HepG2 (cell line): ENCODE data around the gene RAMP3. TPM values are rescaled to one million over a fixed set of nuclear protein-coding genes. Genes with fewer than 3 reads are reported as not detected.

ENCODE experiments used
- CBFB ChIP-seq: sonication (generic); formaldehyde crosslinking; IDR thresholded peaks from 2 replicates; pipeline ENCODE4 v1.4.0; 2020; ENCODE audit warnings: missing genetic modification reagents
- HNF1A ChIP-seq, 2 experiments: sonication (generic) in 1 of 2; formaldehyde crosslinking in 1 of 2; IDR thresholded peaks; 2 replicates each; pipeline versions ENCODE4 v1.4.0 to v1.6.1; 2016 to 2020; ENCODE audit warnings: borderline replicate concordance in 1 of 2, low read depth in 1 of 2, mild to moderate bottlenecking in 1 of 2, missing genetic modification reagents in 1 of 2
- KMT2B ChIP-seq: IDR thresholded peaks from 2 replicates; pipeline ENCODE4 v1.6.1; 2016; ENCODE audit warnings: missing genetic modification reagents, missing compliant biosample characterization
- MEIS2 ChIP-seq: sonication (generic); formaldehyde crosslinking; IDR thresholded peaks from 2 replicates; pipeline ENCODE4 v1.9.0; 2021; ENCODE audit warnings: mild to moderate bottlenecking, missing genetic modification reagents
- MXD3 ChIP-seq: IDR thresholded peaks from 2 replicates; pipeline ENCODE4 v1.6.1; 2016; ENCODE audit warnings: mild to moderate bottlenecking, missing biosample characterization, missing genetic modification reagents
- RERE ChIP-seq: IDR thresholded peaks from 2 replicates; pipeline ENCODE4 v1.6.1; 2016; ENCODE audit warnings: low read depth, missing genetic modification reagents, missing compliant biosample characterization
- SSRP1 ChIP-seq: IDR thresholded peaks from 2 replicates; pipeline ENCODE4 v1.6.1; 2016; ENCODE audit warnings: control low read depth
- TEAD3 ChIP-seq: optimal IDR thresholded peaks from 2 replicates; pipeline ENCODE3; 2016; ENCODE audit warnings: borderline replicate concordance
- YY1 ChIP-seq: IDR thresholded peaks from 2 replicates; pipeline ENCODE4 v1.6.1; 2011; ENCODE audit warnings: low read length, low read depth, moderate library complexity, mild to moderate bottlenecking; ENCODE audit not compliant: insufficient read depth, insufficient replicate concordance
- ZBTB37 ChIP-seq: sonication (generic); formaldehyde crosslinking; IDR thresholded peaks from 2 replicates; pipeline ENCODE4 v1.4.0; 2020; ENCODE audit warnings: mild to moderate bottlenecking, missing genetic modification reagents
- ZNF430 ChIP-seq: sonication (generic); formaldehyde crosslinking; IDR thresholded peaks from 2 replicates; pipeline ENCODE4 v1.9.0; 2021; ENCODE audit warnings: mild to moderate bottlenecking, missing genetic modification reagents
- ZNF432 ChIP-seq: sonication (generic); formaldehyde crosslinking; IDR thresholded peaks from 2 replicates; pipeline ENCODE4 v1.5.0; 2020; ENCODE audit warnings: missing genetic modification reagents, mild to moderate bottlenecking, borderline replicate concordance
- ZNF44 ChIP-seq: sonication (generic); formaldehyde crosslinking; IDR thresholded peaks from 2 replicates; pipeline ENCODE4 v1.5.1; 2020; ENCODE audit warnings: mild to moderate bottlenecking, missing genetic modification reagents
- ZSCAN30 ChIP-seq: sonication (generic); formaldehyde crosslinking; IDR thresholded peaks from 2 replicates; pipeline ENCODE4 v1.5.0; 2020; ENCODE audit warnings: mild to moderate bottlenecking, missing genetic modification reagents
- polyA plus RNA-seq, 8 experiments: library from polyadenylated mRNA; depleted of rRNA in 3 of 8; stranded (reverse) in 7 of 8; unstranded in 1 of 8; fragments of >200 nt; fragmentation: Illumina TruSeq in 4 of 8; extraction: Trizol in 4 of 8; gene quantifications; 2 replicates each; pipeline versions ENCODE4 v1.2.1 to v1.2.3, GENCODE V29; 2011 to 2016; ENCODE audit warnings: low read depth in 4 of 8, missing spikeins in 1 of 8, mixed read lengths in 1 of 8; ENCODE audit not compliant: insufficient read depth in 1 of 8
- total RNA-seq, 5 experiments: library from RNA; depleted of rRNA; stranded (reverse); fragments of >200 nt; fragmentation: Illumina TruSeq; extraction: Trizol; gene quantifications; 2 replicates each; pipeline ENCODE4 v1.2.3, GENCODE V29; 2016; ENCODE audit warnings: low read depth in 1 of 5

RAMP3 gene
- total and polyA plus RNA-seq, 2 of the 13 experiments (the other 11 are each of a cell fraction or from before 2014, with no cell fraction given) = not detected

GRCh38 chr7:45111298-45112223 is 46.0 kb upstream of the RAMP3 start, which contains the start of gene TBRG4 (continued):
- TF ChIP-seq HNF1A (IDR thresholded peaks at IDR 0.05; ENCODE audit: low read depth) = peak; percentile 14
- peak; percentile 86 for TF ChIP-seq HNF1A (CRISPR knock-in tag; IDR thresholded peaks at IDR 0.05; ENCODE audit: borderline replicate concordance)
- TF ChIP-seq TEAD3 (CRISPR knock-in tag) = peak; percentile 77
- TF ChIP-seq MEIS2 (CRISPR knock-in tag) = peak; percentile 85; the same call in 1 of the 2 replicates
- TF ChIP-seq ZNF432 = no peak
- peak; percentile 97 for TF ChIP-seq MXD3 (CRISPR knock-in tag)
- peak; percentile 90 for TF ChIP-seq YY1
- TF ChIP-seq KMT2B = peak; percentile 92
- peak; percentile 78 for TF ChIP-seq ZNF44 (CRISPR knock-in tag)
- no peak for TF ChIP-seq SSRP1 (CRISPR knock-in tag)
- TF ChIP-seq ZSCAN30 = peak; percentile 80
- peak; percentile 54; the same call in 1 of the 2 replicates for TF ChIP-seq ZNF430
- TF ChIP-seq CBFB (CRISPR knock-in tag) = peak; percentile 86
- TF ChIP-seq ZBTB37 = 0 out of 2 replicates have a peak, but pooled peaks have one; percentile 52
- no peak for TF ChIP-seq RERE (CRISPR knock-in tag)
